Hematopoietic multipotent progenitor cell treated with erythropoietin and hydrocortisone succinate and interleukin-3 and kit ligand, for 15 days (in vitro differentiated cells): ENCODE data around the gene KRTAP3-2.

Experiments used
- DNase-seq: peaks from one replicate; pipeline ENCODE4 v3.0.0-alpha.2; 2015; ENCODE audit warnings: low spot score

The KRTAP3-2 gene

DNA sequence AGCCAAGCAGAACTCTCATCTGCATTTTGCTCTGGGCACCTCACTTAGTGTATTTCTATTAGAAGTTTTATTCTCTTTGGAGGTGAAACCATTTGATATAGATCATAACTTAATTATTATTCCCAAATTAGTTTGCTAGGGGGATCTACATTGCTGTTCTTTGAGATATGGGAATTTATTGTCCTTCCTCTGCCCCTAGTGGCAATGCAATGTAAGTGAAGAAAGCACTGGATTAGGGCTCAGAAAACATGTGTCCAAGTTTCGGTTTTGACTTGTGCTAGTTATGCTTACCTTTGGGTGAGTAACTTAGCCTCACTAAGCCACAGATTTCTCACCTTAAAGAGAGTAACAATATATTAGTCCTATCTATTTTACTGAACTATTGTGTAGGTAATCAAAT lies 35.9 kb downstream of the KRTAP3-2 start:
- DNase-seq: peak; percentile 14

DNA sequence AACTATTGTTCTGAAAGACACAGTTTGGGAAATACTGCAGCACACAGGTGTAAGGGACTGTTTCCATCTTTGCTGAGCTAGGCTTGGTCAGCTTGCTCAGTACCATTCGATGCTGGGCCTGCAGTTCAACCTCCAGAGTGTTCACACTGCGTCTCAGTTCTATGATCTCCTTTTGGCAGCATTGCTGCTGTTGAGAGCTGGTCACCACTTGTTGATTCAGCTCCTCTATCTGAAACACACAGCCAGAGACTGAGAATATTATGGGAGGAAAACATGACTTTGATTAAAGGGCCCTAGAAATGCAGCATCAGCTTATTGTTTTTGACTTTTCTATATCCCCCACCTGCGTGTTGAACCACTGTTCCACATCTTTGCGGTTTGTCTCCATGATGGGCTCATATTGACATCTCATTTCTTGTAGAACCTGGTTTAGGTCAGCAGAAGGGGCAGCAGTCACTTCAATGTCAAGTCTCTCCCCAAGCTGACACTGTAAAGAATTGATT lies 37.6 kb downstream of the KRTAP3-2 start:
- no peak for DNase-seq

DNA sequence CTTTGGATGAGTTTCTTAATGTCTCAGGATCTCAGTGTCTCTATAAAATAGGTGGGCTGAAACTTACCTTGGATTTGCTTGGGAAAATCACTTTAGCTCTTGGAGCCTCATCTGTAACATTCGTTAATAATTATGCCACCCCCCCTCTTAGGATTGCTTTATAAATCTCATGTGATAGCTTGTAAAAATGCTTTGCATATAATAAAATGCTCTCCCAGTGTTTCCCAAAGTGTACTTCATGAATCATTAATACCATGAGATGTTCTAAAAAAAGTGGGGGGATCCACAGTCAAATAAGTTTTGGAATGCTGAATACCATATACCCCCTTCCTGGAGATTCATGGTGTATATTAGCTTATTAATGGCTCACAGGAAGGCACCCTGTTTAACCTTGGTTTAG lies 38.1 kb downstream of the KRTAP3-2 start:
- no peak for DNase-seq

GRCh38 chr17:40960144-40960543 lies 39.6 kb downstream of the KRTAP3-2 start:
- DNase-seq: no peak

GRCh38 chr17:40958086-40958953 lies 41.4 kb downstream of the KRTAP3-2 start:
- no peak for DNase-seq

DNA sequence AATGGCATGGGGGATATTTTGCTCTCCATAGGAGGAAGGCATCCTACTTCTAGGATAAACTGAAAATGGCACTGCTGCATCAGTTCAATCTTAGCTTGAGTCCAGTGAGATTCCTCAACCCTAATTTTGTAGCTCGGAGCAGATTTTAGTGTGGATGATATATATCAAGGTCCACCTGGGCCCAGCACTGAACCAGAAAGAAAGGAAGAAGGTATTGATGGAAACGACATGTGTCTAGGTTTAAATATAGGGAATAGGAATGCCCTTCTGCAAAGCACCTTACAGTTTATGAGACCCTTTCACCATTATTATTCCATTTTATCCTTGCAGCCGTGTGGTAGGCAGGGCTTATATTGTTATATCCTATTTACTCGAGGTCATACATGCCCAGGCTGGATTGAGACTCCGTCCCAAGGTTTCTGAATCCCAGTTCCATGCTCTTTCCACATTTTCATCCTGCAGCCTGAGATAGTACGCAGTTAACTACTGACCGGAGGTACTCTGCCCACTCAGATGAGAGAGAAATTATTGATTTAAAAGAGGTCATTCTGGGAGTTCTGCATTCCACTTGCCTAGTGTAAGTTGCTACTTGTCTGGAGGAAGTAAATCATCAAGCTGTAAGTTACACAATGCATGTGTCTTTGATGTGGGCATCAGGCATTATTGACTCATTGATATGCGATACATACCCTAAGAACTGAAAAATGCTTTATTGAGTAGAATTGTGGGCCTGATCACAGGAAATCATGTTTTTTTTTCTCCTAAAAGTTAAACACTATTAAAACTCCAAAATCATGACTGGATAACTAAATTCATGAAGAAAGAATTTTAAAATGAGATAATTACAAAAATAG lies 43.1 kb downstream of the KRTAP3-2 start:
- DNase-seq: no peak

GRCh38 chr17:40953881-40954280 lies 45.8 kb downstream of the KRTAP3-2 start:
- DNase-seq: no peak

- DNase-seq: no peak
Observed at GRCh38 chr17:40952661-40953060, 47.0 kb downstream of the KRTAP3-2 start.

DNA sequence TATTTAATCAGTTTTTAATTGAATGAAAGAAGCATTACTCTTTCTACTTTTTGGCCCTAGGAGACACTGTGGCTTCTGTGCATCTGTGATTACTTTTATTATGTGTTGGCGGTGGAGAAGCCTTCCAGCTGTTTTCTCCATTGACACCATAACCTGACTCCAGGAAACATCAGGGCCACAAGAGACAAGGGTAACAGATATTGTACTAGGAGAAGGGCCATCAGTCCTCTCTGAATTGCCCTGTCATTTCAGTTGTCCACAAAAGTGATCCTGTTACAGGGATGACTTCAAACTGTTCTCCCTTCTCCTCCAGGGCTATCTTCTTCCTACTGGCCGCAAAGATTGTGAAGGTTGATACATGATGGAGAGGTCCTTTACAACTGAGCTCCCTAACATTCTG lies 47.6 kb downstream of the KRTAP3-2 start:
- no peak for DNase-seq

DNA sequence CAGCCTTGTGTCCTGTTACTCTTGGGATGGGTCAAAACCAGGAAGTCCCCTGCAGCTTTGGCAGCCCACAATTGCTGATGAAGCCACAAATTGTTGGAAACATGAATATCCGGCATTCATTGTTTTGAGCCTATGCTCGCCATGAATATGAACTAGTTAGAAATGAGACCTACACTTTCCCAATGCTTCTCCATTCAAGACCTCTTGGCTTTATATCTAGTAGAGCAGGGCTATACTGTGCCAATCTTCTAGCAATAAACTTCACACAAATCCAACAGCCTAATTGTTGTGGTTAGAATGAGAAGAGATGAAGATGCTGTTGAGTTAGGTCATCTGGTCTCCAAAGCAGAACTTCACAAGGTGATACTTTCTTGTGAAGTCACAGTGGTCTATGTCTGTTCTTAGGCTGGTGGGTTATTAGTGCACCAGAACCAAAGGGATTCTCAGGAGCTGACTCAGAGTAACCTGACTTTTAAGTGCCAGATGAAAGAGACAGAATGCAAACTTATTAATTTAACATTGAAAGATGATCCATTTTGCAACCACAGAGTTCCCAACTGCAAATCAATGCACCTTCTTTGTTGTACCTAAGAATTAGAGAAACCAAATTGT lies 48.6 kb downstream of the KRTAP3-2 start:
- DNase-seq: no peak

- DNase-seq: no peak
Observed at GRCh38 chr17:40950176-40950575, 49.5 kb downstream of the KRTAP3-2 start.

DNA sequence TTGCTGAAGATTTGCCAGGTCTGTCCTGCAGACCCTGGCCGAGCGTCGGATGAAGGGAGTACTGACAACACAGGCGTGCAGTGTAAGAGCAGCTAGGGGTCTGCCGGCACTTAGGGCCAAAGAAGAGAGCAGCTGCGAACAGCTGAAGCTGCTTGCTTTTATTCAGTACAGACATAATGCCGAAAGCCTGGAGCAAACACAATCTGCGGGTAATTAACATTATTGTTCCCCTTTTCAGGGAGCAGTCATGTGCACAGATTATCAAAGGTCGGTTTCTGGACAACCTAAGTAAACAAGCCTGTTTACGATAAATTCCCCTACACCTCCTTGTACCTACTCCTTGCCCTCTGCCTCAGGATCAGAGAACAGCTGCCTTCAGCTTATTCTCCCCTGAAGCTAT lies 50.3 kb downstream of the KRTAP3-2 start:
- DNase-seq: no peak
